ENCODE results near the gene PHYHD1.

The PHYHD1 gene

DNA sequence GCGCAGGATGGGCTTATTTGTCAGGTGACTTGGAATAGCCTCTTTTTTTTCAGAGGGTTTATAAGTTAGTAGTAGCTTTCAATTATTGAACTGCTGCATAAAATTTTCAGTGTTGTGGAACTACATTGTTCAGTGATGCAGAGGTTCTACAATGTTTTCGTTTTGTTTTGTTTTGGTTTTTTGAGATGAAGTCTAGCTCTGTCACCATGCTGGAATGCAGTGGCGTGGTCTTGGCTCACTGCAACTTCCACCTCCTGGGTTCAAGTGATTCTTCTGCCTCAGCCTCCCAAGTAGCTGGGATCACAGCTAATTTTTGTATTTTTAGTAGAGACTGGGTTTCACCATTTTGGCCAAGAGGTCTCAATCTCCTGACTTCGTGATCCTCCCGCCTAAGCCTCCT, 48.7 kb downstream of the PHYHD1 start:
- in situ Hi-C loops (cut with MboI; ENCODE audit: low sequenced_read_pairs, unreplicated experiment), result no loop called here
- DNase-seq (ENCODE audit: low spot score), result no peak
- TF ChIP-seq, protein P1, sequence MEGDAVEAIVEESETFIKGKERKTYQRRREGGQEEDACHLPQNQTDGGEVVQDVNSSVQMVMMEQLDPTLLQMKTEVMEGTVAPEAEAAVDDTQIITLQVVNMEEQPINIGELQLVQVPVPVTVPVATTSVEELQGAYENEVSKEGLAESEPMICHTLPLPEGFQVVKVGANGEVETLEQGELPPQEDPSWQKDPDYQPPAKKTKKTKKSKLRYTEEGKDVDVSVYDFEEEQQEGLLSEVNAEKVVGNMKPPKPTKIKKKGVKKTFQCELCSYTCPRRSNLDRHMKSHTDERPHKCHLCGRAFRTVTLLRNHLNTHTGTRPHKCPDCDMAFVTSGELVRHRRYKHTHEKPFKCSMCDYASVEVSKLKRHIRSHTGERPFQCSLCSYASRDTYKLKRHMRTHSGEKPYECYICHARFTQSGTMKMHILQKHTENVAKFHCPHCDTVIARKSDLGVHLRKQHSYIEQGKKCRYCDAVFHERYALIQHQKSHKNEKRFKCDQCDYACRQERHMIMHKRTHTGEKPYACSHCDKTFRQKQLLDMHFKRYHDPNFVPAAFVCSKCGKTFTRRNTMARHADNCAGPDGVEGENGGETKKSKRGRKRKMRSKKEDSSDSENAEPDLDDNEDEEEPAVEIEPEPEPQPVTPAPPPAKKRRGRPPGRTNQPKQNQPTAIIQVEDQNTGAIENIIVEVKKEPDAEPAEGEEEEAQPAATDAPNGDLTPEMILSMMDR (IDR thresholded peaks at IDR 0.05; ENCODE audit: borderline replicate concordance, control extremely low read depth, extremely low read depth, insufficient read depth, missing control alignments), result no peak

DNA sequence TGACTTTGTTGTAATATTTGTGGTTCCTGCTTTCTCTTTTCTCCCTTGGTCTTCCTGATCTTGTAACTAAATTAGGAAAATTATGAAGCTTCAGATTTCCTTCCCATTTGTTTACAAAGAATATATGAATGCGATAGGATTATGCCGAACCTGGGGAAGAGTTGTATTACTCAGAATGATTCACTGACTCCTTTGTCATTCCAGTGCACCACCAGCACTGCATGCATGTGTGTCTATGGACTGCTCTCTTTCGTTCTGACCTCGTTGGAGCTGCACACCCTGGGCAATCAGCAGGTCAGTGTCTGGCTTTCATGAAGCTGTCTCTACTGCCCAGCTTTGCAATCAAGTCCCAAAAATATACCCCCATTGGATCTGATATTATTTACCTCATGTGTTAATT, 52.2 kb downstream of the PHYHD1 start:
- no peak for DNase-seq (ENCODE audit: low spot score)
- TF ChIP-seq, protein P1 (IDR thresholded peaks at IDR 0.05; ENCODE audit: borderline replicate concordance, control extremely low read depth, extremely low read depth, insufficient read depth, missing control alignments), result no peak
- in situ Hi-C loops (cut with MboI; ENCODE audit: low sequenced_read_pairs, unreplicated experiment), result no loop called here

DNA sequence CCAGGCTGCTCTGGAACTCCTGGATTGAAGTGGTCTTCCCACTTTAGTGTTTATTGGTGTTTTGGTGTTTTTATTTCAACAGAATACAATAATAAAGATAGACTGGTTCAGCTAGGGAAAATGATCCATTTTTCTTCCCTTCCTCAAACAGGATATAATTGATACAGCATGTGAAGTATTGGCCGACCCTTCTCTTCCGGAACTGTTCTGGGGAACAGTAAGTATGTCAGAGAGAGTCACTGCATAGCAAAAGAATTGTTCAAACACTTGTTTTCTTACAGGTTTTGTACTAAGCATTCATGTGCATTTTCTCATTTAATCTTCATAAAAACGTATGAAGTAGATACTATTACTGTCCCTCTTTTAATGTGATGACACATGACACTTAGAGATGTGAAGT, 58.3 kb downstream of the PHYHD1 start:
- no peak for DNase-seq (ENCODE audit: low spot score)
- TF ChIP-seq, protein P1 (IDR thresholded peaks at IDR 0.05; ENCODE audit: borderline replicate concordance, control extremely low read depth, extremely low read depth, insufficient read depth, missing control alignments), result no peak
- in situ Hi-C loops (cut with MboI; ENCODE audit: low sequenced_read_pairs, unreplicated experiment), result no loop called here

DNA sequence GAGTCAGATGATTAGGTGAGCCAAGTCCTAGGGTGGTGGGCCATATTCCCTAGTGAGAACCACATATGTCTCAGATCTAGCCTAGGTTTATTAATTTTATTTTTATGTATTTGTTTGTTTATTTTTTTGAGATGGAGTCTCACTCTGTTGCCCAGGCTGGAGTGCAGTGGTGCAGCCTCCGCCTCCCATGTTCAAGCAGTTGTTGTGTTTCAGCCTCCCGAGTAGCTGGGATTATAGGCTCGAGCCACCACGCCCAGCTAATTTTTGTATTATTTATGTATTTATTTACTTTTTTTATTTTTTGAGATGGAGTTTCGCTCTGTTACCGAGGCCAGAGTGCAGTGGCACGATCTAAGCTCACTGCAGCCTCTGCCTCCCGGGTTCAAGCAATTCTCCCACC, 62.8 kb downstream of the PHYHD1 start:
- TF ChIP-seq, protein P1 (IDR thresholded peaks at IDR 0.05; ENCODE audit: borderline replicate concordance, control extremely low read depth, extremely low read depth, insufficient read depth, missing control alignments), result no peak
- in situ Hi-C loops (cut with MboI; ENCODE audit: low sequenced_read_pairs, unreplicated experiment), result no loop called here
- DNase-seq (ENCODE audit: low spot score), result no peak

DNA sequence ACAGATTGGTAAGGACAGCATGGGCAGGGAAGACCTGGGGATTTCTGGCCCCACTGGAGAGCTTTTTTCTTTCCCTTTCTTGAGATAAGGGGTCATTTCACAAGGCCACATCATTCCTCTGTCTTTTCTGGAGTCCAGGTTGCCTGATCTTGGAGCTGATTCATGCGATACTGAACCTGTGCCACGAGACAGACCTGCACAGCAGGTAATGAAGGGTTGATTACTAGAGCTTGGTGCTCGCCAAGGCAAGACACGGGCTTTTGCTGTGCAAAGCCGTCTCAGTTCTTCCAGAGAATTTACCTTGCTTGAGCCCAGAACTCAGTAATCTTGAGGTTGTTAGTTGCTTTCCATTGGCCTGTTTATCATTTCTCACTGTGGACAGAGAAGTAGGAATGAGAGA, 65.9 kb downstream of the PHYHD1 start:
- in situ Hi-C loops (cut with MboI; ENCODE audit: low sequenced_read_pairs, unreplicated experiment), result no loop called here
- TF ChIP-seq, protein P1 (IDR thresholded peaks at IDR 0.05; ENCODE audit: borderline replicate concordance, control extremely low read depth, extremely low read depth, insufficient read depth, missing control alignments), result no peak
- DNase-seq (ENCODE audit: low spot score), result no peak

DNA sequence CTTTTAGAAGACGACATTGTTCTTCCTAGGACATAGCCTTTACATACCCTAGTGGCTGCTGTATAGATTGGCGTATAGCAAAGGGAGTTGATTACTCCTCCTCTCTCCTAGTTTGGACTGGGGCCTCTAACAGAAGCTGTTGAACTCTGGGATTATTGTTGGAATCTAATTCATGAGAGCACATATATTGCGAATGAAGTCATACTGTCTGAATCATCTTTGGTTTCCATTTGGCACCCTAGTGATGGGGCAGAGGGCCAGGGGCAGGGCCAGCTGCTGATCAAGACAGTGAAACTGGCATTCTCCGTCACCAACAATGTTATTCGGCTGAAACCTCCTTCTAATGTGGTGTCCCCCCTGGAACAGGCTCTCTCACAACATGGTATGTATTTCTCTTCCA, 67.0 kb downstream of the PHYHD1 start:
- TF ChIP-seq, protein P1 (IDR thresholded peaks at IDR 0.05; ENCODE audit: borderline replicate concordance, control extremely low read depth, extremely low read depth, insufficient read depth, missing control alignments), result no peak
- DNase-seq (ENCODE audit: low spot score), result no peak
- in situ Hi-C loops (cut with MboI; ENCODE audit: low sequenced_read_pairs, unreplicated experiment), result no loop called here

Data from GM13976 (cell line).